A673 (cell line): ENCODE measurements around the gene SMARCA2.

ENCODE experiments used
- CTCF ChIP-seq: fragments of 300-800, 200-600 bp; sonication (generic); conservative IDR thresholded peaks from 2 replicates; pipeline ENCODE4 v1.5.1; 2017; ENCODE audit warnings: low read depth, mild to moderate bottlenecking, antibody characterized with exemption, low read length, moderate library complexity, mixed read lengths
- EZH2 ChIP-seq: fragments of 200-600 bp; sonication (generic); IDR thresholded peaks from 2 replicates; pipeline ENCODE4 v1.6.1; 2017; ENCODE audit warnings: borderline replicate concordance, low read depth, mild to moderate bottlenecking, mixed read lengths, antibody characterized with exemption, low read length; ENCODE audit not compliant: poor library complexity, severe bottlenecking

DNA sequence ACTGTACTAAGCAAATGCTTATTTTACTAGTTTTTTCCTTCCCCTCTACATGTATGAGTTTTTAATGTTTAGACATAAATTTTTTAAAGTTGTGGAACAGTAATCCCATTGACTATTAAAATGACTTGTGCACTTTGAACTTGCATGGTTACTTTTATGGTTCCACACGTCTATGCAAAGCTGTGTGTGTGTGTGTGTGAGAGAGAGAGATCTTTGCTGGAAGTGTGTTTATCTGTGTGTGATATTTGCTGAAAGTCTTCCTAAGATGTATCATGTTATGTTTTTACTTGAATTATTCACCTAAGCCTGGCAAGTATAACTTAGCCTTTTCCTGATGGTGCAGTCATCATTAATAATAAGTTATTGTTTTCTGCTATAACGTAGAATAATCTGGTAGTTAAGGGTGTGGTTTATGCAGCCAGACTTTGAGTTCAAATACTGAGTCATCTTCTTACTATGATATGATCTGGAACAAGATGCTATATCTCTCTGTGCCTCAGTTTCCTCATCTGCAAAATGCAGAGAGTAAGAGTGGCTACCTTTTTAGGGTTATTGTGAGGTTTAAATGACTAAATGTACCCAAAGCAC lies 138.6 kb downstream of the SMARCA2 start:
- TF ChIP-seq CTCF (no peak), EZH2 (no peak)
